ENCODE measurements around the gene CITED4.

DNA sequence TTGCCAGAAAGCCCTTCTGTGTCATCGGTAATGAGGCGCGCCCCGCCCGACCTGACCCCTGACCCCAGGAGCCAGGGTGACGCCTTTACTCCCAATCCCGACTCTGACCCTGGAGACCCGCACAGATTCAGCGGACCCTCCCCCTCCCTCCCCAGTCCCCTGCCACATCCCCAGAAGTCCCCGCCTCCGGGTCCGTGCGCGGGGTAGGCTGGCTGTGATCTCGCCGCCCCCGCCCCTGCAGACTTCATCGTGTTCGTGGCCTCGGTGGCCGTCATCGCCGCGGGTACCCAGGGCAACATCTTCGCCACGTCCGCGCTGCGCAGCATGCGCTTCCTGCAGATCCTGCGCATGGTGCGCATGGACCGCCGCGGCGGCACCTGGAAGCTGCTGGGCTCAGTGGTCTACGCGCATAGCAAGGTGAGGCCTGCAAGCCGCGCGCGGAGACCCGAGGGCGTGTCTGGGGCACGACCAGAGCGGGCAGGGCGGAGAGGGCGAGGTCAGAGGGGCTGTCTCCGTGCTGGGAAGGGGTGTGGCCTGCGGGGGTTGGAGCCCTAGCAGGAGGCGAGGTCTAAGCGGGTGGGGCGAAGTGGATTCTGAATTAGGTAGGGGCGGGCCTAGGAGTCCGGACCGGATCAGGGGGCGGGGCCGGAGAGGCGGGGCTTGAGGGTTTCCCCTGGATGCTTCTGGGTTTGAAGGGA lies 43.8 kb downstream of the CITED4 start:
- TF ChIP-seq CTCF (IDR thresholded peaks at IDR 0.05) (no peak), POLR2A (IDR thresholded peaks at IDR 0.05) (peak; percentile 23)

All from transverse colon (tissue), 3 donors.